ENCODE data around the gene SETDB1.

DNA sequence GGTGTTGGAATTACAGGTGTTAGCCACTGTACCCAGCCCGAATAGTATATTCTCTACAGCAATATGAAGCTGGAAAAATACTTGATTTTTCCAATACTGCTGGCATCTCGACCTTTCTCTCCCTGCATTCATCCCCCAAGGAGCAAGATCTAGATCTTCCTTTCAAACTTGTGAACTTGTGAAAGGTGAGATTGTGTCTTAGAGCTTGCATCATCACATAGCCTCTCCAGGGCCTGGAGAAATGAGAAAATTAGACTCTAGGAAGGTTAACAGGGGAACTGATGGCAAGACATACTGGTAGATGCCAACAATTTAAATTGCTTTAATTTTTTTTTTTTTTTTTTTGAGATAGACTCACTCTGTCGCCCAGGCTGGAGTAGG lies 84.2 kb downstream of the SETDB1 start:
- TF ChIP-seq EZH2 (IDR thresholded peaks at IDR 0.05; ENCODE audit: insufficient read depth, poor library complexity, severe bottlenecking) (no peak), EZH2phosphoT487 (IDR thresholded peaks at IDR 0.05; ENCODE audit: insufficient read depth, low read depth) (no peak)

All from GM23248 (cell line).